Measurements from ENCODE around the gene PMPCA. TPM values are rescaled to one million over a fixed set of nuclear protein-coding genes. Genes with fewer than 3 reads are reported as not detected.

The PMPCA gene
- polyA plus RNA-seq, 1 experiment: 65.8 TPM

GRCh38 chr9:136462664-136463063, 52.2 kb downstream of the PMPCA start:
- DNase-seq (ENCODE audit: low read depth, low spot score): no peak
- TF ChIP-seq CTCF (IDR thresholded peaks at IDR 0.05; ENCODE audit: low read depth, low read length): no peak
- Histone ChIP-seq H3K9me3 (ENCODE audit: control insufficient read depth, insufficient read depth, low read length) (no peaks in the 10 kb centered on the region), H3K4me3 (ENCODE audit: low read depth, low read length) (no peak overlapping the region), H3K27ac (ENCODE audit: low read depth, low read length) (no peak overlapping the region), H3K27me3 (ENCODE audit: control insufficient read depth, insufficient read depth, low read length) (no peaks in the 10 kb centered on the region)
- ChIA-PET POLR2A (no interaction called here), CTCF (no interaction called here)

DNA sequence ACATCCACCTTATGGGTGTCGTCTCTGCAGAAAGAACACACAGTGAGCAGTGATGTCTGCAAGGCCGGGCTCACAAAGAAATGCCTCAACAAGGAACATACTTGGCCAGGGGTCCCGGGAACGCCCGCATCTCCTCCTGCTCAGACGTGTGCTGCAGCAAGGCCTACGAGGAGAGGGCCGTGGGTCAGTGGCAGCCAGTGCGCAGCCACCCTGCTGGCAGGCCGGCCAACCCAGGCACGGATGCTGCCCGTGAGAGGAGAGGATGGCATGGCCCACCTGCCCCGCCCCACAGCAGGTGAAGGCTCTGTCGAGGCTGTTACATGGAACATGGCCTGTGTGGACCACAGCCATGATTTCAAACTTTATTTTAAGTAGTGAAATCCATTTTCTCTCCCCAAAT, 53.1 kb downstream of the PMPCA start:
- TF ChIP-seq CTCF (IDR thresholded peaks at IDR 0.05; ENCODE audit: low read depth, low read length): no peak

GRCh38 chr9:136464241-136464640, 53.8 kb downstream of the PMPCA start:
- no peak overlapping the region for H3K27ac ChIP-seq (ENCODE audit: low read depth, low read length)
- H3K9me3 ChIP-seq (ENCODE audit: control insufficient read depth, insufficient read depth, low read length): no peaks in the 10 kb centered on the region
- TF ChIP-seq CTCF (IDR thresholded peaks at IDR 0.05; ENCODE audit: low read depth, low read length): no peak
- POLR2A ChIA-PET: no interaction called here
- CTCF ChIA-PET: no interaction called here
- no peak for DNase-seq (ENCODE audit: low read depth, low spot score)
- H3K27me3 ChIP-seq (ENCODE audit: control insufficient read depth, insufficient read depth, low read length): no peaks in the 10 kb centered on the region
- H3K4me3 ChIP-seq (ENCODE audit: low read depth, low read length): no peak overlapping the region

More for the DNA sequence above, 53.1 kb downstream of the PMPCA start:
- Histone ChIP-seq H3K4me3 (ENCODE audit: low read depth, low read length) (no peak overlapping the region), H3K9me3 (ENCODE audit: control insufficient read depth, insufficient read depth, low read length) (no peaks in the 10 kb centered on the region), H3K27me3 (ENCODE audit: control insufficient read depth, insufficient read depth, low read length) (no peaks in the 10 kb centered on the region), H3K27ac (ENCODE audit: low read depth, low read length) (no peak overlapping the region)
- ChIA-PET POLR2A (no interaction called here), CTCF (no interaction called here)
- no peak for DNase-seq (ENCODE audit: low read depth, low spot score)

DNA sequence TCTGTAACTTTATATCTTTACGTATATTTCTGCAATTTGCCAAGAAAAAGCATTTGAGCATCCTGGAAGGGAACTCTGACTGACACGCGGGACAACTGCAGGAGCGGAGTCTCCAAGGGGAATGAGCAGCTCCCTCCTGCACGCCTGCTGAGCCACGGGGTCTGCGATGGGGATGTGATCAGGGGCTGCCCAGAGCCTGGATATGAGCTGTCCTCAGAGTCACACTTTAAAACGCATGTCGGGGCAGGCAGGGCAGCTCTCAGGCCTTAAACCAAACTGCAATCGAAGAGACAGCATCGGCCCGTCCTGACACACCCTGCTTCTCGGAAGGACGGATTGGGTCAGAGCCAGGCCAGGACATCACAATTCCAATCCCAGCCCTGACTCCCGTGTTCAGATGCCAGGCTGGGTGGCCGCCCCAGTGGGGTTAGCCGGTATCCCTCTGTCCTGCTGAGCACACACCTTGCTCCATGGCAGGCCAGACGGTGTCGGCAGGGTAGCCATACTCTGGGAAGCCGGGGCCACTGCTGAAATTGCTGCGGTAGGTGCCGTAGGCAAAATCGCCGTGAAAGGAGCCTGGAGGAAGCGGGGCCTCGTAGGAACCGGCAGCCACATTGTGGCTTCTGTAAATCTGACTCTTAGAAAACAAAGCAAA, 55.2 kb downstream of the PMPCA start:
- no peak for TF ChIP-seq CTCF (IDR thresholded peaks at IDR 0.05; ENCODE audit: low read depth, low read length)
- no peaks in the 10 kb centered on the region for H3K27me3 ChIP-seq (ENCODE audit: control insufficient read depth, insufficient read depth, low read length)
- POLR2A ChIA-PET: no interaction called here
- H3K4me3 ChIP-seq (ENCODE audit: low read depth, low read length): no peak overlapping the region
- CTCF ChIA-PET: no interaction called here
- DNase-seq (ENCODE audit: low read depth, low spot score): no peak
- H3K27ac ChIP-seq (ENCODE audit: low read depth, low read length): no peak overlapping the region
- H3K9me3 ChIP-seq (ENCODE audit: control insufficient read depth, insufficient read depth, low read length): no peaks in the 10 kb centered on the region

DNA sequence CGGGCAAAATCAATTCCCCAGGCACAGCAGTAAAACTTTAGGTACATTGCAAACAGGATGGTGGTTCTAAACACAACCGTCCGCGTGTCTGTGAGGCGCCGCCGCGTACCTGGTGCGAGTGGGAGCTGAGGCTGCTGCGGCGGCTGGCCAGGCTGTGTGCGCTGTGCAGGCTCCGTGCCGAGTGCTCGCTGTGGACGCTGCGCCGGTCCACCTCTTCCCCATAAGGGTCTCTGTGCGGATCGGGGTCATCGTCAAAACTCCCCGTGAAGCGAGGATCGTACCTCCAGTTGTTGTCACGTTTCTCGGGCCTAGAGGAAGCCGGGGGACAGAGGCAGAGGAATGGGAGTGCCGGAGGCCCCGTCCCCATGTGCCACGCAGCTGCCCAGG, 55.7 kb downstream of the PMPCA start:
- no peak overlapping the region for H3K4me3 ChIP-seq (ENCODE audit: low read depth, low read length)
- H3K9me3 ChIP-seq (ENCODE audit: control insufficient read depth, insufficient read depth, low read length): no peaks in the 10 kb centered on the region
- ChIA-PET POLR2A (no interaction called here), CTCF (no interaction called here)
- H3K27me3 ChIP-seq (ENCODE audit: control insufficient read depth, insufficient read depth, low read length): no peaks in the 10 kb centered on the region
- no peak for DNase-seq (ENCODE audit: low read depth, low spot score)
- TF ChIP-seq CTCF (IDR thresholded peaks at IDR 0.05; ENCODE audit: low read depth, low read length): no peak
- H3K27ac ChIP-seq (ENCODE audit: low read depth, low read length): no peak overlapping the region

All from AG04450 (cell line).